ENCODE measurements around the gene HDAC11. TPM values are rescaled to one million over a fixed set of nuclear protein-coding genes. Genes with fewer than 3 reads are reported as not detected.

The HDAC11 gene
- total RNA-seq, 1 donor from 2014 or later, result 1.3 TPM

- intact Hi-C loops (cut with micrococcal nuclease), result no loop called here
These were observed 42.1 kb downstream of the HDAC11 start for GRCh38 chr3:13522236-13522635.

- intact Hi-C loops (cut with micrococcal nuclease), result no loop called here
These were observed 45.0 kb downstream of the HDAC11 start for GRCh38 chr3:13524979-13525669.

DNA sequence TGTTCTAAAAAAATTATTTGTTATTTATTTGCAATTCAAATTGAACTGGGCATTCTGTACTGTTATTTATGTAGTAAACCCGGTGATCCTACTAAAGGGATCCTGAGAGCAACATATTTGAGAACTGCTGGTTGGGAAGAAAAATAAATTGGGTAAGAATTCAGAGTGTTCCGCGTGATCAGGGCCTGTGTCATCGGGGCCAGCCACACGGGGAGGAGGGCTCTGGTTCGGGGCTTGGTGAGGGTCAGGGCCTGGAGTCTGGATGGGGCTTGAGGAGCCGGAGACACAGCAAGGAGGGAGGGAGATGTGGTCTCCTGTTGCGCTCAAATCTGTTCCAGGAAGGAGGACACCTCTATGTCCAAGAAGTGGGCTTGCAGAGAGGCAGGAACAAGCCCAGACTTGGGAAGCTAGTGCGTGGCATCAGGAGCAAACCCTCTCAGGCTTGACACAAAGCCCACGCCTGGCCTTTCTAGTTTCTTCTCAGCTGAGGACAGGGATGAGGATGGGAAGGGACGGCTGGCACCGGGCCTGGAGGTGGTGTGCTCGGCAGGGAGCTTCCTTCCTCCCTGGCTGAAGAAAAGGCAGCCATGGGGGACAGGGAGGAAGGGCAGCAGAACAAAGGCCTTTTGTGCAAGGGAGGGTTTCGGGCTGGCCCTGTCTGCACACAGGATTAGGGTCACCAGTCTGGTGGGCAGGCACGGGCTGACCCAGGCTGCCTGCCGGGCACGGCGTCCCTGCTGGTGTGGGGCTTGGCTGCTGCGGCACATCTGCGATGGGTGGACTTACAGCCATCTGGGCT is 45.9 kb downstream of the HDAC11 start:
- intact Hi-C loops (cut with micrococcal nuclease), result no loop called here

GRCh38 chr3:13526626-13526949 is 46.5 kb downstream of the HDAC11 start:
- intact Hi-C loops (cut with micrococcal nuclease), result no loop called here

- intact Hi-C loops (cut with micrococcal nuclease), result no loop called here
These were observed 48.2 kb downstream of the HDAC11 start for GRCh38 chr3:13528217-13528867.

GRCh38 chr3:13529196-13530112 is 49.3 kb downstream of the HDAC11 start:
- intact Hi-C loops (cut with micrococcal nuclease), result no loop called here

DNA sequence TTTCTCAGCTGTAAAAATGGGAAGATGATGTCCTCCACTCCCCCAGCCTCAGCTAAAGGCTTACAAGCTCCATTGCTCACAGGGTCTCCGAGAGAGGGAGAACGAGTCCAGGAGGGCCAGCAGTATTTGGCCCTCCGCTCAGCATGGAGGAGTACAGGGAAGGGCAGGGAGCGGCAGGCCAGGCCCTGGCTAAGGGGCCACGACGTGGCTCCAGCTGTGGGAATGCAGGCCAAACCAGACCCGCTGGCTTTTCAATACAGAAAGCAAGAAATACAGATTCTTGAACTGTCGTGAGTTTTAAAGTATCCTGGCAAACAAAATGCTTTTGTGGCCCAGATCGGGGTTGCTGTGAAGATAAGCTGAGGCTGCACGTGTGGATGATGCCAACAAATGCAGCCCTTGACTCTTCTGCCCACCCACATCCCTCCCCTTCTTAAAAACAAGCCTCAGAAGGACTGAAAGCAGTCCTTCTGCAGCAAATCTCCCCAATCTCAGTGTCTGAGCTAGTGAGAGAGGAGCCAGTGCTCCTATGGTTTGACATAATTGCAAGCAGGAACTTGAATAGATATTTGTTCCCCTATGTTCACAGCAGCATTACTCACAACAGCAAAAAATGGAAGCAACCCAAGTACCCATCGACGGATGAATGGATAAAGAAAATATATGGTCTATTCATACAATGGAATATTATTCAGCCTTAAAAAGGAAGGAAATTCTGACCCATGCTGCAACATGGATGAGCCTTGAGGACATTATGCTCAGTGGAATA is 50.3 kb downstream of the HDAC11 start:
- intact Hi-C loops (cut with micrococcal nuclease), result no loop called here

DNA sequence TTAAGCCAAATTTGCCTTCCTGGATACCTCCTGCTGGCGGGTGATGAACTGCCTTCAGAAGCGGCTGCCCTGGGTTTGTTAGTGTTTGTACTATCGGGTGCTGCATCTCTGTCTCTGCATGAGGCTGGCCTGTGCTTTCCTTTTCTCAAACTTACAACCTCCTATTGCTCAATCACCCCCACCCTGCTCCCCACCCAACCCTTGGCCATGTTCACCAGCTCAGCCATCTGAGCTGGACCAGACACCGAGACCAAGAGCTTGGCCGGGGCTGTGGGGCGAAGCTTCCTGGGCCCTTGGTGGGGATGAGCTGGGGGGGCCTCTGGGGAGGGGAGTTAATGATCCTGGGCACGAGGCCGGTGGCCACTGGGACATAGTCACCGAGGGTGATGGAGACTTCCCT is 52.0 kb downstream of the HDAC11 start:
- intact Hi-C loops (cut with micrococcal nuclease), result no loop called here

GRCh38 chr3:13532631-13533030 is 52.5 kb downstream of the HDAC11 start:
- intact Hi-C loops (cut with micrococcal nuclease), result no loop called here

GRCh38 chr3:13533885-13534301 is 53.8 kb downstream of the HDAC11 start:
- intact Hi-C loops (cut with micrococcal nuclease), result no loop called here

DNA sequence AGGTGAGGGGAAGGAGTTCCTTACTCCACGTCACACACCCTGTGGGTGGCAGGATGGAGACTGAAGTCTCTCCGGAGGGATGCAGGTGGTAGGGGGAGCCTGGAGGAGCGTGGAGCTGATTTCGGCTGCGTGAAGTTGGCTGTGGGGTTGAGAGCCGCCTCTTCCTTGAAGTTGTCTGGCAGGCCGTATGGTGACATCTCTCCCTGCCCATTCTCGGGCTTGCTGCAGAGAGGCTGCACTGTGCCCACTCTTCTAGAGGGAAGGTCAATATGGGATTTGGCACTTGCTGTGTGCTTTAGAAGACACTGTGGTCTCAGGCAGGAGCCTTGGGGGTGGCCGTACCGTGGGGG is 55.4 kb downstream of the HDAC11 start:
- intact Hi-C loops (cut with micrococcal nuclease), result no loop called here

DNA sequence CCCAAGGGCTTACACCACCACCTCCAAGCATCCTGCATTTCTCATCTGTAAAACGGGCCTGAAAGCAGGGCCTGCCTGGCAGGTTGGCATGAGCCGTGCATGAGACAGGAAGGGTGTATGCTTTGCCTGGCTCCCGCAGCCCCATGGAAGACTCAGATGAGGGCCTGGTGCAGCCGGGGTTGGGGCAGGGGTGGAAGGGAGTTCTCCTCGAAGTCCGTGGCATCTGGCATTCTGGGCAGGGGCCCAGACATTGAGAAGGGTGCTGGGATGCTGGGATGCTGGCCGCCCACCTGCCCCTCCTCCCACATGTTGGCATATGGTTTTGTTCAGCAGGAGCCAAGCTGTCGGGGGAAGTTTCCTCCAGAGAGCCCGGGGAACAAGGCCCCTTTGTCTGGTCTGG is 55.8 kb downstream of the HDAC11 start:
- intact Hi-C loops (cut with micrococcal nuclease), result no loop called here

- intact Hi-C loops (cut with micrococcal nuclease), result no loop called here
These were observed 56.3 kb downstream of the HDAC11 start for GRCh38 chr3:13536432-13536831.

GRCh38 chr3:13536832-13537231 is 56.7 kb downstream of the HDAC11 start:
- intact Hi-C loops (cut with micrococcal nuclease), result no loop called here

GRCh38 chr3:13537244-13537908 is 57.3 kb downstream of the HDAC11 start:
- intact Hi-C loops (cut with micrococcal nuclease), result no loop called here

DNA sequence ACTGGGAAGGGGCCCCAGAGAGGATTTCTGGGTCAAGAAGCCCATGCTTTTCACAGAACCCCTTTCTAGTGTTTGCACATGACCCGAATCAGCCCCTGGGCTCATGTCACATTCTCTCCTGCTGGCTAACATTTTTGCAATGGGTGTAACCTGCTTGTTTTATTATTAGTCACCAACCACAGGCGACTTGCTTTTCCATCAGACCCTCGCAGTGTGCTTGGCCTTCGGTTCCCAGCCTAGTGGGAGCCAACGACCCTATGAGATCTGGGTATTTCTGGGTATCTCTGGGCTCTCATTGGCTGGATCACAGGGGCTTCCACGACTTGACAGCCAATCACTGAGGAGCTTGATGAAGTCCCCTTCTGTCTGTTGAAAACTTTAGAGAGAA is 57.8 kb downstream of the HDAC11 start:
- intact Hi-C loops (cut with micrococcal nuclease), result no loop called here

DNA sequence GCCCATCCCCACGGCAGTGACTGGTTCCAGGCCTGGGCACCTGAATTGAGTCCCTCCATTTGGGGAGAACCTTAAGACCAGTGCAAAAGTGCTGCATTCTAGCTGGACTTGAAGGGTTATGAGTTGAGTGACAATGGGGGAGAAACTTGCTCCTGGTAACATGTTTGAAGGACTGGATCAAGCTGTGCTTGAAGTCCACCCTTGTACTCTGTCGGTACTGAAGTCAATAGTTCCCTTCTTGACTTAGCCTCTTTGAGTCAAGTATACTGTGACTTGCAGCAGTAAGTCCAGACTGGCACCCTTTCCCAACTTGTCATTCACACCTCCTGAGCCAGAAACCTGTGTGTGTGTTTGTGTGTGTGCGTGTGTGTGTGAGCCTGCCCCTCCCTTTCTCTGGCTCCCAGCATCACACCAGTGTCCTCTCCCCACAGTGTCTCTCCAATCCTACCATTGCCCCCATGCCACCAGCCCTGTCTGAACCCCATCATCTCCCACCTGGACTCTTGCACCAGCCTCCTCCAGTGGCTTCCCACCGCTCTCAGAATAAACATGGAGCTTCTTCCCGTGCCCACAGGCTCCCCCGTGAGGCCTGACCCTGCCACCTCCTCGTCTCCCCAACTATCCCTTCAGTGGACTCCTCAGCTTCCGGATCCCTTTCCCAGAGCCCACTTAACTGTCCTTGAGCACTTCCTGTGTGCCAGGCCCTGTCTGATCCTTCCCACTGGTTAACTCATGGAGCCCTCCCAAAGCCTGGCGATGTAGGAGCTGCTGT is 58.6 kb downstream of the HDAC11 start:
- intact Hi-C loops (cut with micrococcal nuclease), result no loop called here

GRCh38 chr3:13539292-13539638 is 59.2 kb downstream of the HDAC11 start:
- intact Hi-C loops (cut with micrococcal nuclease), result no loop called here

- intact Hi-C loops (cut with micrococcal nuclease), result no loop called here
These were observed 59.6 kb downstream of the HDAC11 start for GRCh38 chr3:13539671-13540070.
